ENCODE data around the gene EPB41.

DNA sequence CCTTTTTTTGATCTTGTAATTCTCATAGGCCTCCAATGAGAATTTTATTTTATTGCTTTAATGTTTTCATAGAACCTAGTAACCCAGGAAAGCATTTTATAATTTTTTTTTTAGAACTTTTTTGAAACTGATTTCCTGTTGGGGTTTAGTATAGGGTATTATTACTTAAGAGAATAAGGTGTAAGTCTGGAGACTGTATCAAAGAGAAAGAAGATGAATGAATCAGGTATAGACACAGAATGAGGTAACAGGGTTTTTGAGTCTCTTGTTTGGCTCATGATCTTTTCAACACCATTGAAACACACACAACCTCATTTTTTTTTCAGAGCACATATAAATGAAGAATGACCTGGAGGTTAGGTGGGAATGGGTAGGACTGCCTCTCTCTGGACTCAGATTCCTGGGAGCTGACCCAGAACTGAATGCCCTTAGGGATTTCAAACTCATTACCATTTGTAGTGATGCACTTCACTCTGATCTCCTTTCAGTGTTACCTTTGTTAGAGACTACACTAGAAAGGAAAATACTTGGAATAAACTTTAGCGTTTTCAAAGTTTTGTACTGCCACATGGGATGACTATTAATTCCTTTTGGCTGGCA lies 51.0 kb downstream of the EPB41 start:
- TF ChIP-seq CTCF (IDR thresholded peaks at IDR 0.05), result no peak
- no peak for TF ChIP-seq POLR2AphosphoS5 (IDR thresholded peaks at IDR 0.05)

Measured in prostate gland (tissue), 2 donors.